NCI-H345 treated with DMSO at 0.1 percent for 48 hours (cell line): ENCODE data around the gene SSTR4.
"Not testable (repeated sequence)": the region's sequence is repeated elsewhere in the genome, so short reads cannot be mapped to it uniquely, and the experiment has no call there.

Experiments
- DNase-seq: peaks from one replicate; lab custom pipeline; 2025; ENCODE audit not compliant: unreplicated experiment; lab: John Stamatoyannopoulos, UW

SSTR4 gene

DNA sequence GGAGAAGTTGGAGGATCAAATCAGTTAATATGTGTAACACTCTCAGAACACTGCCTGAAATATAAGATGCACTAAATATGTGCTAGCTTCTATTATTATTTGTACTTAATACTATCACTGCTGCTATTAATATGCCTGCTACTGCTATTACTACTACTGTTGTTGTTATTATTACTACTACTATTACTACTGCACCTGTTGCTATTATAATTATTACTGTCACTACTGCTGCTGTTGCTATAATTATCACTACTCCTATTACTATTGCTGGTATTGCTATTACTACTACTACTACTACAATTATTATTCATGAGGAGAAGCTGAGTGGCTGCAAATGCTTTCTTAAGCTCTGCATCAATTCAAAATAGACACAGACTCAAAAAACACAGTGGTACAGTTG, 16.7 kb upstream of the SSTR4 start:
- no peak for DNase-seq

DNA sequence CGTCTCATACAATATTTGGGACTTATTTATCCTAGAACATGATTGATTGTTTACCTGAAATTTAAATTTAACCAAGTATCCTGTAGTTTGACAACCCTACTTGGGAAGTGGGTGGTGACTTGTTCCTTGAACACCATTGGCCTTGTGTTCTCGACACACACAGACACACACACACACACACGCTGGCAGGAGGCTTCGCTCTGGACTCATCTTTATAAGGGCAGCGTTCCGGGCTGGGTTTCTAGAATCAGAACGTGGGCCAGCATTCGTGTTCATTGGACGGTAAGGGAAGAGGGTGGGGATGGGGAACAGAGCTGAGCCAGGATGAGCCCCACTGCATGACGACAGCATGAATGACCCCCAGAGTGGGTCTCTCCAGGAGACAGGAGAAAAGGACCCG, 16.2 kb upstream of the SSTR4 start:
- no peak for DNase-seq

DNA sequence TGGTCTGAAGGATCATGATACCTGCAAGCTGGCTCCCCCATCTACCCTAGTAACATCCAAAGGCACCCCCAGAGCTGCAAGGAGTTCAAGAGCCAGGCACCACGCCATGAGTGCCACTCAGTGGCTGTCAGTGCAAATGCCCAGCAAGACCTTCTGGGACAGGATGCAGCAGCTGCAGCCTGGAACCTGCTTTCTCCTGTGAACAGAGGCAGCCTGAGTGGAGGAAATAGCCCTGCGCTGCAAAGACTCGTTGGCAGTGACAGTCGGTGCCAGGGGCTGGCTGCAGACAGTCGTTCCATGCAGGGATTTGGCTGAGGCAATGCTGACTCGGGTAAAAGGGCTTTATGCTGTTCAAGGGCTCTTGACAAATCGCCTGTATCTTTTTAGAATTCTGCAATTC, 15.7 kb upstream of the SSTR4 start:
- no peak for DNase-seq

DNA sequence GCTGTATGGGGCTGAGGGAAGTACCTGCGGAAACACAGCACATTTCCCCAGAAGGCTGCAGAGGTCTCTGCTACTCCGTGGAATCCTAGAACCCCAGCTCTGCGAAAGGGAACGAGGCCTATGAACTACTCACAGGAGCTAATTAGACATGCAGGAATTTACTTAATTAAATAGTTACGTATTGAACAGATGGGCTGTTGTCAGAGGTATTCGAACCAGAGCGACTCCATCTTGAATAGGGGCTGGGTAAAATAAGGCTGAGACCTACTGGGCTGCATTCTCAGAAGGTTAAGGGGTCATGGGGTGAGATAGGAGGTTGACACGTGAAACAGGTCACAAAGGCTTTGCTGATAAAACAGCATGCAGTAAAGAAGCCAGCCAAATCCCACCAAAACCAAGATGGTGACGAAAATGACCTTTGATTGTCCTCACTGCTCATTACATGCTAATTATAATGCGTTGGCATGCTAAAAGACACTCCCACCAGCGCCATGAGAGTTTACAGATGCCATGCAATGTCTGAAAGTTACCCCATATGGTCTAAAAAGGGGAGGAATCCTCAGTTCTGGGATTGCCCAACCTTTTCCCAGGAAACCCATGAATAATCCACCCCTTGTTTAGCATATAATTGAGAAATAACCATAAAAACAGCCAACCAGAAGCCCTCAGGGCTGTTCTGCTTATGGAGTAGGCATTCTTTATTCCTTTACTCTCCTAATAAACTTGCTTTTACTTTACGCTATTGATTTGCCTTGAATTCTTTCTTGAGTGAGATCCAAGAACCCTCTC, 14.7 kb upstream of the SSTR4 start:
- DNase-seq = no peak

DNA sequence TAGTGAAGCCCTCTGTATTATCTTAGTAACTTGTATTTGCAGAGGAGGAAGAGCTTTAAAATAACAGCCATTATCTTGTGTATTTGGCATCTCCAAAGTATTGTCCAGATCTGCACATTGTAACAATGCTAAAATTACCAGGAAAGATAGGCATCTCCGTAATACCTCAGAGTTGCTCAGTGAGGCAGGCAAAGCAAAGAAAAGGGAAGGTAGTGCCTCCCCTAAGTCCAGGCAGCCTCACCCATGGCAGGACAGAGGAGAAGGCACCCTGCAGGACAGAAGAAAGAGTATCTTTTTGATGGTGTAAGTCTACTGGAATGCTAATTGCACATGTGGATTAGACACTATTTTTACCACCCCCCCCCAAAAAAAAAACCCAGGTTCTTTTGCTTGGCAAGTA, 13.6 kb upstream of the SSTR4 start:
- DNase-seq = no peak

DNA sequence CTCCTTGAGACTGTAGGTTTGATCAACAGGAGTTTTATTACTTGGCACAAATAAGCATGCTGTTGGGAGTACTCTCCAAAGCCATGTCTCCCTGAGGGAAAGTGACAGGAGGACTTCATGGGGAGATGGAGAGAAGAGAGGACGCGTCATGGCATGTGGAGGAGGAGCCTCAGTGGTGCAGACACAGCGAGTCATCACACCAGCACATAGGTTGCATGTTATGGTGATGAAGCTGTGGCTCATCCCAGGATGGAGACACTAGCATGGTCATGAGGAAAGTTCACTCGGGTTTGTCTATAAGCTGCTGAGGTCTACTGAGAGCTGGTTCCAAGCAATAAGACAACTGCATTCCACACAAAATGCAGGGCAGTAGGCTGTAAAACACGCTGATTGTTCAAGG, 13.2 kb upstream of the SSTR4 start:
- no peak for DNase-seq

DNA sequence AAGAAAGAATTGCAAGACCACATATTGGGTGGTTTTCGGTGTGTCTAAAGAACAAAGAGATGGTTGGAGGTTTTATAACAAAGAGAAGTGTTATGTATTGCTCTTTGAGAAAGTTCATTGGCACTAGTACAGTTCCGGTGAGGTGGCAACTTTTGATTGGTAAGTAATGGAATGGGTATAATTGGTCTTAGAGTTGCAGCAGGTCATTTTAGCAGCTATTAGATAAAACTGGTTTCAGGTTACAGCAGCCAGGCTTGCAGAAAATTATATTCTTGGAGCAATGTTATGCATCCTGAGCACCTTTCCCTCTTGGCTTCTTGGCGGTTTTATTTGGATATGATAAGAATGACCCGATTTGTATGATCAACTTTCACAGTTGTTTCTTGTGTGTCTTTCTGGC, 12.3 kb upstream of the SSTR4 start:
- DNase-seq = no peak

DNA sequence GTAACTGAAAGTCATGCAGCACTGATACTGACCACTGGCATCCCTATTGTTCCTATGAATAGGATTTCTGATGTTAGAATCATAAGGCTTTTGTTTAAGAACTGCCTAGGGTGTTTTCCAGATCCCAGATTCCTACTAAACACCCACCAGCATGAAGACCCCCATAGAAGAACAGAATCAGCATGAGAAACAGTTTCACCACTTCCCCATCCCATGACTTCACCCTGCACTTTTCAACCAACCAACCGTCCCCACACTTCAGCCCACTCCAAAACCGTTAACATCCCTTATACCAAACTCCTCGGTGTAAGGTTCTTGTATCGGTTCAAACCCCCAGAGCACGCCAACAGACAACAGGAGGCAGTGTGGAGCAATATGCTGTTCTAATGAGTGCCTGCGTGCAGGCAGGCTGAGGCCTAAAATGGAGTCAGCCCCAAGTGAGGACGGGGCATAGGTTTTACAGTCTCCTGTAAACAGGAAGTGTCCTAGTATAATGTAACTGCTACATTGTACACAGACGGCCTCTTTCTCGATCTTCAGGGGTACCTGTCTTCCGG, 11.4 kb upstream of the SSTR4 start:
- no peak for DNase-seq

DNA sequence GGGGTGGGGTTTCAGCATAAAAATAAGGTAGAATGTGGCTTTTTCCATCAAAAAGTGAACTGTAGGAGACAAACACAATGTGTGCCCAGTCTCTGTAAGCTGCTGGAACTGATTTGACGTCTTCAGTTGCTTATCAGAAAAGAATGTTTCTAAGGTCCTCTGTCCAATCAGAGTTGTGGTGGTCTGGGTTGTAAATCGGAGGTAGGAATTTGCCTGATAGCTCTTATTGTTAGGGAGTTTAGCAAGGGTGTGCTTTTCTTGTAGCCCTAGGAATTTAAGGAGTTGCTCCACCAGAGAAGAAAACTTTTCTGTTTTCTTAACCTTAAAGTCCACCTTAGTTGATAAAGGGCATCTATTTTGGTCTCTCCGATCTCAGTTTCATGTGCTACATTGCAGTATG, 10.4 kb upstream of the SSTR4 start:
- no peak for DNase-seq

DNA sequence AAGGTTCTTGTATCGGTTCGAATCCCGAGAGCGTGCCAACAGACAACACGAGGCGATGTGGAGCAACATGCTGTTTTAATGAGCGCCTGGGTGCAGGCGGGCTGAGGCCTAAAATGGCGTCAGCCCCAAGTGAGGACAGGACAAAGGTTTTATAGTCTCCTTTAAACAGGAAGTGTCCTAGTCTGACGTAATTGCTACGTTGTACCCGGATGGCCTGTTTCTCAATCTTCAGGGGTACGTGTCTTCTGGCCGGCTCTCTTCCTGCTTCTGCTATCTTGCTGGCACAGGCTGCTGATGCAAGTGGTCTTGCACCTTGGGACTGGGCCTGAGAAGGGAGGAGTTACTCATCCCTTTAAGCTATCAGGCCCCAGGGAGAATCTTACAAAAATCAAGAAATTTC, 9.6 kb upstream of the SSTR4 start:
- DNase-seq = not testable (repeated sequence)

DNA sequence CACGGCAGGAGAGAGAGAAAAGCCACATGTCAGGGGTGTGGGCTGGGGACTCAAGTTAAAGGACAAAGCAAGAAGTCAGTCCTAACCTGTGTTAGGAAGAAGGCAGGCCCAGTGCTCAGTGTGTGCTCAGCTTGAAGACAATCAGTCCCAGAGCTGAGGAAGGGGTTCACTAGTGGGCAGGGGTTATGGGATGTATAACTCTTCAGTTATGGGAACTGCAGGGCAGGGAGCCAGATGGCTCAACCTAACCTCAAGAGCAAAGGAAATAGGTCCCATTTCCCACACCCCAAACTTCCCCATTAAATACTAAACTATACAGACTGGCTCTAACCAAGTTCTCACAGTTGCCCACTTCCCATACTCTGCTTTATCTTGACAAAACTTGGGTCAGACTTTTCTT, 7.4 kb upstream of the SSTR4 start:
- no peak for DNase-seq

DNA sequence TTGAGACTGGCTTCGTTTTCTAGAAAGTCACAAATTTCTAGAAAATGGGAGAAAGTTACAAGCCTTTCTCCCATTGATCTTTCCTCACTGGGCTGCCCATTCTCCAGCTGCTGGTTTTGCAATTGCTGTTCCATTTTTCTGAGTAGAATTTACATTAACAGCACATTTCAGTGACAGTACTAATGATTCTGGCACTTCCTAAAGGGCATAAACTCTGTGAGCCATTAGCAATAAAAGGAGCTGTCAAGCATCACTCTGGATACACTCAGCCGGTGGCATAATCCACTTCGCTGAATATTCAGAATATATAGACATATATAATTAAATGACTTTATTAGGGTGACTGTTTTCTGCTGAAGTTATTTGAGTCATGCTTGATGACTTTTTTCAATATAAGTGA, 6.7 kb upstream of the SSTR4 start:
- no peak for DNase-seq

DNA sequence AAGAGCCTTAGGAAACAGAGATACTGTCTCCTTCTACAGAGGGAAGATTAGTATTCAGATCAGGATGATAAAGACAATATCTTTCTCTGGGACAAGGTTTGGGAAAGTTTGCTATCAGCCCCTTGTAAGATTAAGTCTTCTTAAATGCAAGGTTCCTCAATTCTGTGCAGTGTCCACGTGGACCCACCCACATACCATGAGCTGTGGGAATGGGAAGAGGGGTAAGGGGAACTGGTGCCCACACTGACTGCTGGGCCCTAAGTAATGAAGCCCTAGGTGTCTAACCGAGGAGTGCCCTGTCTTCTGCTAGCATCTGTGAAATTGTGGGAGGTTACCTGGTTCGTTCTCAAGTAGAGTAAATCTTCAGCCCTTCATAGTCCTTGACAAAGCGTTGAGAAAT, 5.8 kb upstream of the SSTR4 start:
- DNase-seq = no peak

DNA sequence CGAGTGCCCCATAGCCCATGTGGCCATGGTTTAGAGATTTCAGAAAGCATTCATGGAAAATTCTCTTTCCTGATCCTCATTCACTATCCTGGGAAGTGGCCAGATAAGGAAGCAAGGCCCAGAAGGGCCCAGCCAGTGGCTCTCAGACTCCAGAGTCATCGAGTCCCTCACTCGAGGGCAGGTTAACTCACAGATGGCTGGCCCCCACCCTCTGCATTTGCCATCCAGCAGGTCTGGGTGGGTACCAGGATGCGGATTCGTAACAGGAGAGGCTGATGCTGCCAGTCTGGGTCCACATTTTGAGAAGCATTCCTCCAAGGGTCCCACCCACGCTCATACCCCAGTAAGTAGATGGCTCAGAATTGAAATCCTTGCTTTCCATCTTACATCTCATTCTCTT, 3.8 kb upstream of the SSTR4 start:
- DNase-seq = no peak

DNA sequence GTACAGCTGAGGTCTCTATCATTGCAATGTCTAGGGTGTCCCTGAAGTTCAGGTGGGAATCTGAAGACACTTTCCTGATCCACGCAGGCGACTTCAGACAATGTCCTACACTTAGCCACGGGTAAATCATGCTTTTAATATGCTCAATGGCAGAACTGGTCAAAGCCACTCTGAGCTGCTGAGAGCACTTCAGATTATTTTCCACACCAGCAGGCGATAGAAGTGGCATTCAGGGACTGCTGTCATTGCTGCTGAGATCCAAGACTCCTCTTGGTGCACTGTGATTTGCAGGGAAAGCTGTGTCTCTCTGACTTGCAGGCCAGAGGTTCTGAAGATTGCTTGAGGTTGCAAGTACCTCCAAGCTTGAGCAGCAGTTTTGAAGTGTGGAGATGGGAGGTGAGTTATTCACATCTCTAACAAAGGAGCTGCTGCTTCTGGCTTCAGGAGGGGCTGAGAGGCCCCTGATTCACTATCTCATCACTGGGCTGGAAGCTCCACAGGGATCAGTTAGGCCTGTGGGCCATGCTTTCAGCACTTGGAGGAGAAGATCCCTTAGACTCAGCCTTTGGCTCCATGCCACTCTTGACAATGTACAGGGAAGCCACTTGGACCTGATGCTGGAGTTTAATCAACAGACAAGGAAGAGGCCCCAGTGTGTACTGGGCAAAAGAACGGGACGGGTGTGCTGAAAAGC, 2.9 kb upstream of the SSTR4 start:
- no peak for DNase-seq

DNA sequence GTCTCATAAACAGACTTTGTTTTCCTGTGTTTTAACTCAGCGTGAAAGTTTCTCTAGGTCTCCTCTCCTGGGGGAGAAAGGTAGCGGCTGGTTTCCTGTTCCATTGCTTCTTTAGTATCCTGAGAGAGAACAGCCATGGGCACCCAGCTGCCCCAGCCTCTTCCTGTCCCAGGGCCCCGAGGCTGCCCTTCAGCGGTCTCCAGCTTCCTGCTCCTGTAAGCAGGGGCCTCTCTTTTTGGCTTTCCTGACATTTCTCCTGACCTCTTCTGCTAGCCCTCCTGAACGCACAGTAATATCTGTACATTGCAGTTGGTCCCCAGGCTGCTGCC, 2.4 kb upstream of the SSTR4 start:
- no peak for DNase-seq

DNA sequence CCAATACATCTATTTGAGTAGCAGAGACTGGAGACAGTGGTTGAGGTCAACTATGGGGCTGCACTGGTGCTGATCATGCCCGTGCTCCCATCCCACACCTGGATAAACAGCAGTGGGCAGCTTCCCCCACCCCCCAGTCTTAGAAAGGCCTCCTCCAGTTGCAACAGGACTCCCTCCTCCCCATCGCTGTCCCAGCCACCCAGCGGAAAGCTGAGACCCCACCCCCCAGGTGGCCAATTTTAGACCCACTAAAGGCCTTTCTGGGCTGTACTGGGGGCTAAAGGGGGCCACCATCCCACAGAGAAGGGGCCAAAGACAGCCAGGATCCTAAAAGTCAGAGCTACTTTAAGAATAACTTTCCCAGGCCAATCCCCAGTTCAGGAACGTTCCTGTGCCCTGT, 1.2 kb upstream of the SSTR4 start:
- no peak for DNase-seq

DNA sequence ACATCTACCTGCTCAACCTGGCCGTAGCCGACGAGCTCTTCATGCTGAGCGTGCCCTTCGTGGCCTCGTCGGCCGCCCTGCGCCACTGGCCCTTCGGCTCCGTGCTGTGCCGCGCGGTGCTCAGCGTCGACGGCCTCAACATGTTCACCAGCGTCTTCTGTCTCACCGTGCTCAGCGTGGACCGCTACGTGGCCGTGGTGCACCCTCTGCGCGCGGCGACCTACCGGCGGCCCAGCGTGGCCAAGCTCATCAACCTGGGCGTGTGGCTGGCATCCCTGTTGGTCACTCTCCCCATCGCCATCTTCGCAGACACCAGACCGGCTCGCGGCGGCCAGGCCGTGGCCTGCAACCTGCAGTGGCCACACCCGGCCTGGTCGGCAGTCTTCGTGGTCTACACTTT, 619 bp downstream of the SSTR4 start:
- DNase-seq = no peak

DNA sequence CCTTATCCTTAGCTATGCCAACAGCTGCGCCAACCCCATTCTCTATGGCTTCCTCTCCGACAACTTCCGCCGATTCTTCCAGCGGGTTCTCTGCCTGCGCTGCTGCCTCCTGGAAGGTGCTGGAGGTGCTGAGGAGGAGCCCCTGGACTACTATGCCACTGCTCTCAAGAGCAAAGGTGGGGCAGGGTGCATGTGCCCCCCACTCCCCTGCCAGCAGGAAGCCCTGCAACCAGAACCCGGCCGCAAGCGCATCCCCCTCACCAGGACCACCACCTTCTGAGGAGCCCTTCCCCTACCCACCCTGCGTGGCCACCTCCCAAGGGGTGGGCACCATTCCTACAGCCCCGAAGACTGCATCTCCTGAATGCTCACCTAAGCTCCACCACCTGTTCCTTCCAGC, 1.3 kb downstream of the SSTR4 start:
- no peak for DNase-seq

DNA sequence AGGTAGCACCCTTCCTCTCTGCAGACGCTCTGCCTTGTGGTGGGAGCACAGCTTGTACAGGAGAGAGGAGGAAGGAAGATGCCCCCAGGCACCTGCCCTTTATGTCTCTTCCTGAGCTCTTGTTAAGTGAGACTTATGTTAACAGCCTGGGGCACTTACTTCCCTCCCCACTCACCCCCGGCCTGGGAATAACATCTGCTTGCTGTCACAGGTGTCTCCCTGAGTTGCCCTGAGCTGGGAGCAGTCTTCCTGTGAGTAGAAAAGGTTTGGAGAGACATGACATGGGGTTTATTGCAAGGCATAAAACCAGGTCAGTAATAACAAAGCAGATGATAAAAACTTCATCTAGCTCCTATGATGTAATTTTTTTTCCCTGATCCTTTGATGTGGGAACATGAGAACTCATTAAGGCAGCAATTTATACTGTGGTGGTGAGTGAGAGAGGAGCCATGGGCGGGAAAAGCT, 1.9 kb downstream of the SSTR4 start:
- no peak for DNase-seq

DNA sequence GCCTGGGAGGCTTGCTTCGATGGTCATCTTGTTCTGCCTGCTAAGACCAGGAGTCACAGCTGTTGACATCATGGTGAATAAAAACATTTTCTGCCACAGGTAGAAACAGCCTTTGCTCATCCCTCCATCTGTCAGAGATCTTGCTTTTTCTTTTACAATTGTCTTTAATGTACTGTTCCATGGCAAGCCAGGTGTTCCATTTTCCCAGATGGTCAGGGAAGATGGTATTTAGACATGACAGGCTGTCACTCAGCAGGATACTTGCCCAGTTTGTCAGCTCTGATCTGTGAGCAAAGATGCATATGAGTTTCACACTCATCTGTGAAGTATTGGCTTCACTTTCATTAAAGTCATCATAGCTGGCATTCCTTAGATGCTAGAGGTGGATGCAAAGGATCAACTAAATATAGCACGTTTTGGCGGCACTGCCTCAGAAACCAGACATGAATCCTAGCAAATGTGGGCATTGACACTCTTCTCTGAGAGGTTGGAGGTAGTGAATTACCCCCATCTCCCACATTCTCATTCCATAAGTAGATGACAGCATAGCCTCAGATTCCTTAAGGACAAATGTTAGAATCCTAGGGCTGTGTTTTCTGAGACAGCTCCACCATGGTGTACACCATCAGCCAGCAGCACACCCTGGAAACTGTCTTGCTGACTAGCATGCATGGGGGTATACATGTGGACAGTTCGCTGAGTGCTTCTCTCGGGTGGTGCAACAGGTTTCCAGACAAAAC, 4.2 kb downstream of the SSTR4 start:
- no peak for DNase-seq
